AG09309 (cell line): Measurements from ENCODE around the gene ITGA3.

Experiments used
- DNase-seq: peaks from one replicate; pipeline ENCODE4 v3.0.0-alpha.2; 2010; ENCODE audit warnings: low read depth
- H3K4me3 ChIP-seq: 2 replicates; pipeline ENCODE4 v1.5.1; 2011; ENCODE audit warnings: mild to moderate bottlenecking, low read depth, low read length, moderate library complexity; ENCODE audit not compliant: control insufficient read depth
- CTCF ChIP-seq: IDR thresholded peaks from 2 replicates; pipeline ENCODE4 v1.5.1; 2011; ENCODE audit warnings: mild to moderate bottlenecking, low read depth, low read length, inconsistent platforms; ENCODE audit not compliant: insufficient read depth, control insufficient read depth; ENCODE audit errors: missing control alignments

ITGA3 gene

GRCh38 chr17:50062293-50063243 is 6.7 kb downstream of the ITGA3 start:
- DNase-seq, result peak; percentile 61
- no peak overlapping the region for H3K4me3 ChIP-seq
- no peak for TF ChIP-seq CTCF

GRCh38 chr17:50063561-50064252 is 7.8 kb downstream of the ITGA3 start:
- TF ChIP-seq CTCF, result no peak
- DNase-seq, result no peak
- H3K4me3 ChIP-seq, result no peak overlapping the region

- TF ChIP-seq CTCF, result no peak
- no peak overlapping the region for H3K4me3 ChIP-seq
- peak; percentile 85 for DNase-seq
Observed at GRCh38 chr17:50064253-50065001, 8.5 kb downstream of the ITGA3 start.

GRCh38 chr17:50065056-50065455 is 9.1 kb downstream of the ITGA3 start:
- no peak for TF ChIP-seq CTCF
- H3K4me3 ChIP-seq, result no peak overlapping the region
- DNase-seq, result no peak

- no peak for TF ChIP-seq CTCF
- H3K4me3 ChIP-seq, result no peak overlapping the region
- no peak for DNase-seq
Observed at GRCh38 chr17:50066995-50067394, 11.1 kb downstream of the ITGA3 start.

GRCh38 chr17:50067996-50068395 is 12.1 kb downstream of the ITGA3 start:
- no peak for DNase-seq
- TF ChIP-seq CTCF, result no peak

More at GRCh38 chr17:50067996-50068395, 12.1 kb downstream of the ITGA3 start:
- no peak overlapping the region for H3K4me3 ChIP-seq
